Measurements from ENCODE around the gene SPEM2.
A peak's percentile ranks its signal among the peaks of the same experiment; 100 is the strongest.

GRCh38 chr17:7405350-7406234 is 19.8 kb upstream of the SPEM2 start:
- TF ChIP-seq POLR2A (IDR thresholded peaks at IDR 0.05) (peak; percentile 10), CTCF (IDR thresholded peaks at IDR 0.05) (no peak), EP300 (IDR thresholded peaks at IDR 0.05) (no peak)

Measured in ovary (tissue), 3 donors.